A673 (cell line): ENCODE results near the gene GALNT7.

Experiments used
- CTCF ChIP-seq: fragments of 300-800, 200-600 bp; sonication (generic); conservative IDR thresholded peaks from 2 replicates; pipeline ENCODE4 v1.5.1; 2017; ENCODE audit warnings: low read depth, mild to moderate bottlenecking, antibody characterized with exemption, low read length, moderate library complexity, mixed read lengths
- EZH2 ChIP-seq: fragments of 200-600 bp; sonication (generic); IDR thresholded peaks from 2 replicates; pipeline ENCODE4 v1.6.1; 2017; ENCODE audit warnings: borderline replicate concordance, low read depth, mild to moderate bottlenecking, mixed read lengths, antibody characterized with exemption, low read length; ENCODE audit not compliant: poor library complexity, severe bottlenecking

GRCh38 chr4:173319696-173320095 is 151.1 kb downstream of the GALNT7 start:
- no peak for TF ChIP-seq CTCF
- TF ChIP-seq EZH2: no peak
